Pancreas (tissue), 10 donors: ENCODE measurements around the gene GSAP. TPM values are rescaled to one million over a fixed set of nuclear protein-coding genes. Genes with fewer than 3 reads are reported as not detected.
A peak's percentile ranks its signal among the peaks of the same experiment; 100 is the strongest.

Experiments
- ATAC-seq, 4 donors: fragments of 200-7000 bp; cut with Tn5 transposase; one replicate each; pipeline versions ENCODE4 v1.8.0 to v1.9.1; 2020; ENCODE audit warnings: mild to moderate bottlenecking in 4 of 4, moderate library complexity in 4 of 4
- DNase-seq, 6 donors: peaks; one replicate each; pipeline ENCODE4 v3.0.0-alpha.2; 2020
- FAIRE-seq: peaks from 2 replicates; lab custom pipeline; 2012; peaks lifted over from hg19 to GRCh38; lab: Jason Lieb, UNC
- H3K27ac ChIP-seq, 4 donors: fragments of 200-600 bp; sonication (generic); 1 replicate in 3 of 4; 2 replicates in 1 of 4; pipeline versions ENCODE4 v1.5.0 to v1.8.0; 2020
- H3K27me3 ChIP-seq, 4 donors: fragments of 200-600 bp; one replicate each; pipeline ENCODE4 v1.8.0; 2021
- H3K36me3 ChIP-seq, 3 donors: fragments of 200-600 bp; sonication (generic) in 1 of 3; one replicate each; pipeline versions ENCODE4 v1.5.0 to v1.8.0; 2020 to 2021
- H3K4me1 ChIP-seq, 3 donors: fragments of 200-600 bp; one replicate each; pipeline ENCODE4 v1.8.0; 2021
- H3K4me3 ChIP-seq, 4 donors: fragments of 200-600 bp; sonication (generic) in 2 of 4; one replicate each; pipeline versions ENCODE4 v1.5.0 to v1.8.0; 2020 to 2021
- H3K9me3 ChIP-seq, 4 donors: fragments of 200-600 bp; one replicate each; pipeline ENCODE4 v1.8.0; 2021
- CTCF ChIP-seq, 4 donors: fragments of 200-600 bp; sonication (generic) in 3 of 4; IDR thresholded peaks; one replicate each; pipeline versions ENCODE4 v1.5.0 to v1.8.0; 2021; ENCODE audit warnings: antibody characterized with exemption in 4 of 4
- WGBS, 2 donors: extraction: QIAGEN DNeasy Blood & Tissue Kit; methylation state at CpG; one replicate each; pipeline ENCODE4 v1.1.7; 2013; 5-methylcytosine and 5-hydroxymethylcytosine counted together
- intact Hi-C, 3 donors: fragments of 100-400 bp; cut with DNase I; formaldehyde crosslinking; loops; one replicate each; pipeline versions ENCODE4 v1.11.1 to v1.14.2; 2022
- polyA plus RNA-seq, 2 donors: library from polyadenylated mRNA; stranded (reverse); fragments of 200-250 nt; gene quantifications; one replicate each; pipeline ENCODE4 v1.2.3, GENCODE V29; 2013
- total RNA-seq, 6 donors: library from RNA; stranded (reverse); fragmentation: NEBNext Ultra II Directional in 4 of 6; extraction: Animal tissue kit (Norgen Biotek cat#: 25700) in 4 of 6; gene quantifications; one replicate each; pipeline versions ENCODE4 v1.2.1 to v1.2.4, GENCODE V29; 2021 to 2023
- donor health status: healthy with polysubstance abuse.
- donor health status: DM: no; HTN: no; CAD: no; lungs with moderate emphysema.
- donor health status: DM: no; HTN: no; CAD: no.
- donor health status: control.
- donor health status: control.
- donor health status: Bipolar disorder and iron deficiency.
- donor health status: DM: yes; HTN: yes; CAD: no.
- donor health status: DM: no; HTN: no; CAD: no.
- donor health status: DM: no; HTN: no; CAD: no.
- donor health status: DM: yes; HTN: yes; CAD: no.

Gene GSAP
- total and polyA plus RNA-seq, 8 donors = 5.3 to 22.7 (median 8.7) TPM

- Histone ChIP-seq H3K4me3 (no peak overlapping the region), H3K9me3 (no peaks in the 10 kb centered on the region), H3K4me1 (peaks cover 0 to 9% (median 5%) of the 10 kb centered on the region in 3 donors), H3K36me3 (no peaks in the 10 kb centered on the region), H3K27ac (no peak overlapping the region), H3K27me3 (no peaks in the 10 kb centered on the region)
- intact Hi-C loops = no loop called here
- DNase-seq = no peak
- ATAC-seq = no peak
- FAIRE-seq = no peak
- WGBS, 2 donors = 18 to 33% methylated on average over 1 of the region's 1 CpG
- no peak for TF ChIP-seq CTCF (IDR thresholded peaks at IDR 0.05)
Measured at GRCh38 chr7:77362905-77363304, 53.2 kb downstream of the GSAP start.

- ATAC-seq = no peak
Measured at GRCh38 chr7:77360969-77361368, 55.2 kb downstream of the GSAP start.

GRCh38 chr7:77360104-77360503, 56.0 kb downstream of the GSAP start:
- DNase-seq (no peak), FAIRE-seq (no peak), ATAC-seq (peak; percentile 47 to 70 (median 64))
- peak overlapping the region in 2 of 4 donors; percentile 39 to 46 for H3K27ac ChIP-seq
- H3K4me1 ChIP-seq = peaks cover 0 to 9% (median 5%) of the 10 kb centered on the region in 3 donors
- intact Hi-C loops = no loop called here
- no peaks in the 10 kb centered on the region for H3K9me3 ChIP-seq
- no peak for TF ChIP-seq CTCF (IDR thresholded peaks at IDR 0.05)
- H3K36me3 ChIP-seq = peaks cover 0 to under 1% (median 0%) of the 10 kb centered on the region in 3 donors
- 3 to 8% methylated on average over 1 of the region's 1 CpG for WGBS, 2 donors
- H3K27me3 ChIP-seq = no peaks in the 10 kb centered on the region
- no peak overlapping the region for H3K4me3 ChIP-seq

More at GRCh38 chr7:77360969-77361368, 55.2 kb downstream of the GSAP start:
- 91 to 95% methylated on average over 3 of the region's 3 CpGs for WGBS, 2 donors
- no peaks in the 10 kb centered on the region for H3K36me3 ChIP-seq
- intact Hi-C loops = no loop called here
- H3K27ac ChIP-seq = no peak overlapping the region
- no peaks in the 10 kb centered on the region for H3K27me3 ChIP-seq
- peaks cover 0 to 9% (median 5%) of the 10 kb centered on the region in 3 donors for H3K4me1 ChIP-seq
- no peak overlapping the region for H3K4me3 ChIP-seq
- DNase-seq = no peak
- no peak for FAIRE-seq
- H3K9me3 ChIP-seq = no peaks in the 10 kb centered on the region
- no peak for TF ChIP-seq CTCF (IDR thresholded peaks at IDR 0.05)

GRCh38 chr7:77359599-77359998, 56.5 kb downstream of the GSAP start:
- TF ChIP-seq CTCF (IDR thresholded peaks at IDR 0.05) = no peak

GRCh38 chr7:77354914-77355313, 61.2 kb downstream of the GSAP start:
- no peak for TF ChIP-seq CTCF (IDR thresholded peaks at IDR 0.05)
- Histone ChIP-seq H3K27ac (no peak overlapping the region), H3K4me3 (no peak overlapping the region), H3K4me1 (peaks cover 0 to 2% (median 2%) of the 10 kb centered on the region in 3 donors), H3K27me3 (no peaks in the 10 kb centered on the region), H3K36me3 (peaks cover 0 to 7% (median 0%) of the 10 kb centered on the region in 3 donors), H3K9me3 (no peaks in the 10 kb centered on the region)
- ATAC-seq (no peak), FAIRE-seq (no peak), DNase-seq (no peak)
- intact Hi-C loops = no loop called here
- 89 to 96% methylated on average over 9 of the region's 9 CpGs for WGBS, 2 donors

More at GRCh38 chr7:77359599-77359998, 56.5 kb downstream of the GSAP start:
- DNase-seq (no peak), FAIRE-seq (no peak), ATAC-seq (no peak)
- Histone ChIP-seq H3K36me3 (peaks cover 0 to 5% (median 0%) of the 10 kb centered on the region in 3 donors), H3K27ac (peak overlapping the region in 2 of 4 donors; percentile 39 to 46), H3K4me1 (peaks cover 0 to 9% (median 5%) of the 10 kb centered on the region in 3 donors), H3K4me3 (no peak overlapping the region), H3K27me3 (no peaks in the 10 kb centered on the region), H3K9me3 (no peaks in the 10 kb centered on the region)
- intact Hi-C loops = no loop called here
- WGBS, 2 donors = 44 to 69% methylated on average over 1 of the region's 1 CpG
